OCI-LY3 (cell line): ENCODE measurements around the gene FRMD4A.

Experiments used
- EZH2phosphoT487 ChIP-seq: fragments of 200-600 bp; shearing (Covaris generic); IDR thresholded peaks from 2 replicates; pipeline ENCODE4 v1.6.1; 2018; ENCODE audit warnings: antibody characterized with exemption, mixed run types, low read depth
- TF ChIP-seq, protein P1 (sequence below): fragments of 200-600, 300-600 bp; sonication (generic); IDR thresholded peaks from 2 replicates; pipeline ENCODE4 v1.5.1; 2014; ENCODE audit warnings: antibody characterized with exemption, low read length, low read depth

DNA sequence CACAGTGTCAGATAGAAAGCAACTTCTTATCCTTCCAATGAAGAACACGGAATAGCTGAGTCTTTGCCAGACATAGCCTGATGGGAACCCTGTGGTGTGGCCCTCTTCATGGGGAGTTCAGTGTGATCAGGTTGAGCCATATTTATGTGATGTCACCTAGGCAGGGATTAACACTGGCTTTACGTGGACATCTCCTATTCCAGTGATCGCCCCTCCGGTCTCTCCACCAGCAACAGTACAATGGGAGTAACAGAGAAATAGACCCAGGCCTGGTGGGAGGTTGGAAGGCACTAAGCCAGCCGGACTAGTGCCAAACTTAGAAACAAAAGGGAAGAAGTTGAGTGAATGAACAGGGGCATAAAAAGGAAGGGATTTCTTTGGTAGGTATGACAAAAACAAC lies 385.9 kb downstream of the FRMD4A start:
- TF ChIP-seq, protein P1, sequence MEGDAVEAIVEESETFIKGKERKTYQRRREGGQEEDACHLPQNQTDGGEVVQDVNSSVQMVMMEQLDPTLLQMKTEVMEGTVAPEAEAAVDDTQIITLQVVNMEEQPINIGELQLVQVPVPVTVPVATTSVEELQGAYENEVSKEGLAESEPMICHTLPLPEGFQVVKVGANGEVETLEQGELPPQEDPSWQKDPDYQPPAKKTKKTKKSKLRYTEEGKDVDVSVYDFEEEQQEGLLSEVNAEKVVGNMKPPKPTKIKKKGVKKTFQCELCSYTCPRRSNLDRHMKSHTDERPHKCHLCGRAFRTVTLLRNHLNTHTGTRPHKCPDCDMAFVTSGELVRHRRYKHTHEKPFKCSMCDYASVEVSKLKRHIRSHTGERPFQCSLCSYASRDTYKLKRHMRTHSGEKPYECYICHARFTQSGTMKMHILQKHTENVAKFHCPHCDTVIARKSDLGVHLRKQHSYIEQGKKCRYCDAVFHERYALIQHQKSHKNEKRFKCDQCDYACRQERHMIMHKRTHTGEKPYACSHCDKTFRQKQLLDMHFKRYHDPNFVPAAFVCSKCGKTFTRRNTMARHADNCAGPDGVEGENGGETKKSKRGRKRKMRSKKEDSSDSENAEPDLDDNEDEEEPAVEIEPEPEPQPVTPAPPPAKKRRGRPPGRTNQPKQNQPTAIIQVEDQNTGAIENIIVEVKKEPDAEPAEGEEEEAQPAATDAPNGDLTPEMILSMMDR = no peak
- no peak for TF ChIP-seq EZH2phosphoT487
